Measurements from ENCODE around the gene TOM1L2. TPM values are rescaled to one million over a fixed set of nuclear protein-coding genes. Genes with fewer than 3 reads are reported as not detected.

The TOM1L2 gene
- total RNA-seq, 3 donors from 2014 or later (not counting 1 experiment from before 2014, with no cell fraction given): 35.7 to 43.2 (median 35.7) TPM

GRCh38 chr17:17859909-17860765, 112.1 kb downstream of the TOM1L2 start:
- H3K4me3 Mint-ChIP-seq: no peak overlapping the region
- H3K27ac ChIP-seq (ENCODE audit: low read length): no peak overlapping the region
- no peak overlapping the region for H3K27ac Mint-ChIP-seq
- TF ChIP-seq CTCF (IDR thresholded peaks at IDR 0.05): peak; percentile 98
- H3K27me3 ChIP-seq (ENCODE audit: control insufficient read depth, insufficient read depth, low read length): no peaks in the 10 kb centered on the region
- peak; percentile 90 to 99 (median 99) for ATAC-seq
- H3K4me1 ChIP-seq (ENCODE audit: control insufficient read depth, insufficient read depth, low read length): peaks cover 15% of the 10 kb centered on the region
- H3K4me3 ChIP-seq (ENCODE audit: low read length): no peak overlapping the region
- 45% methylated on average over 9 of the region's 9 CpGs for WGBS (ENCODE audit: insufficient coverage)
- H3K36me3 ChIP-seq (ENCODE audit: control insufficient read depth, insufficient read depth, low read length): peaks cover 3% of the 10 kb centered on the region
- H3K9me3 Mint-ChIP-seq: no peaks in the 10 kb centered on the region
- H3K36me3 Mint-ChIP-seq: no peaks in the 10 kb centered on the region
- peaks cover 0 to 6% of the 10 kb centered on the region in 2 donors for H3K4me1 Mint-ChIP-seq
- DNase-seq: peak; percentile 72 to 88
- H3K27me3 Mint-ChIP-seq (ENCODE audit: low read depth in 2 of 2): no peaks in the 10 kb centered on the region
- H3K9me3 ChIP-seq (ENCODE audit: control insufficient read depth, insufficient read depth, low read length): no peaks in the 10 kb centered on the region
- intact Hi-C loops (cut with micrococcal nuclease): loop anchor here (1.0 kb wide), 2 partner anchors 48 to 179 kb away; partner anchors contain the start of gene RAI1

- H3K9me3 Mint-ChIP-seq: no peaks in the 10 kb centered on the region
- no peak overlapping the region for H3K4me3 ChIP-seq (ENCODE audit: low read length)
- H3K4me3 Mint-ChIP-seq: no peak overlapping the region
- no peaks in the 10 kb centered on the region for H3K9me3 ChIP-seq (ENCODE audit: control insufficient read depth, insufficient read depth, low read length)
- no peaks in the 10 kb centered on the region for H3K27me3 Mint-ChIP-seq (ENCODE audit: low read depth in 2 of 2)
- DNase-seq: no peak
- H3K36me3 ChIP-seq (ENCODE audit: control insufficient read depth, insufficient read depth, low read length): peaks cover 3% of the 10 kb centered on the region
- 94% methylated on average over 4 of the region's 4 CpGs for WGBS (ENCODE audit: insufficient coverage)
- ATAC-seq: no peak
- no peak overlapping the region for H3K27ac ChIP-seq (ENCODE audit: low read length)
- intact Hi-C loops (cut with micrococcal nuclease): no loop called here
- H3K27me3 ChIP-seq (ENCODE audit: control insufficient read depth, insufficient read depth, low read length): no peaks in the 10 kb centered on the region
- TF ChIP-seq CTCF (IDR thresholded peaks at IDR 0.05): no peak
- peaks cover 6% of the 10 kb centered on the region for H3K4me1 ChIP-seq (ENCODE audit: control insufficient read depth, insufficient read depth, low read length)
- H3K36me3 Mint-ChIP-seq: no peaks in the 10 kb centered on the region
- H3K4me1 Mint-ChIP-seq: no peaks in the 10 kb centered on the region
- H3K27ac Mint-ChIP-seq: no peak overlapping the region
These were observed 114.7 kb downstream of the TOM1L2 start for GRCh38 chr17:17857496-17857895.

- Histone ChIP-seq H3K9me3 (ENCODE audit: control insufficient read depth, insufficient read depth, low read length) (no peaks in the 10 kb centered on the region), H3K27ac (ENCODE audit: low read length) (no peak overlapping the region), H3K4me3 (ENCODE audit: low read length) (no peak overlapping the region), H3K27me3 (ENCODE audit: control insufficient read depth, insufficient read depth, low read length) (no peaks in the 10 kb centered on the region), H3K36me3 (ENCODE audit: control insufficient read depth, insufficient read depth, low read length) (peaks cover 3% of the 10 kb centered on the region), H3K4me1 (ENCODE audit: control insufficient read depth, insufficient read depth, low read length) (peaks cover 16% of the 10 kb centered on the region)
- no peak overlapping the region for H3K4me3 Mint-ChIP-seq
- intact Hi-C loops (cut with micrococcal nuclease): no loop called here
- no peak overlapping the region for H3K27ac Mint-ChIP-seq
- no peak for TF ChIP-seq CTCF (IDR thresholded peaks at IDR 0.05)
- H3K4me1 Mint-ChIP-seq: peaks cover 9% of the 10 kb centered on the region in 2 donors
- DNase-seq (no peak), ATAC-seq (no peak)
- no peaks in the 10 kb centered on the region for H3K27me3 Mint-ChIP-seq (ENCODE audit: low read depth in 2 of 2)
- no peaks in the 10 kb centered on the region for H3K36me3 Mint-ChIP-seq
- no peaks in the 10 kb centered on the region for H3K9me3 Mint-ChIP-seq
- 90% methylated on average over 2 of the region's 2 CpGs for WGBS (ENCODE audit: insufficient coverage)
These were observed 115.8 kb downstream of the TOM1L2 start for GRCh38 chr17:17856386-17856785.

Data from natural killer cell (primary cell).